D721Med (cell line): ENCODE results near the gene CCDC137.

Experiments
- DNase-seq: peaks from one replicate; pipeline ENCODE4 v3.0.0; 2011; ENCODE audit warnings: low spot score; ENCODE audit not compliant: insufficient read length
- FAIRE-seq: peaks from 2 replicates; lab custom pipeline; 2011; peaks lifted over from hg19 to GRCh38; lab: Jason Lieb, UNC
- TF ChIP-seq, protein P1 (sequence below): IDR thresholded peaks from 2 replicates; pipeline ENCODE4 v1.5.1; 2012; ENCODE audit warnings: mild to moderate bottlenecking, control low read depth; ENCODE audit not compliant: insufficient read depth; ENCODE audit errors: missing control alignments

CCDC137 gene

DNA sequence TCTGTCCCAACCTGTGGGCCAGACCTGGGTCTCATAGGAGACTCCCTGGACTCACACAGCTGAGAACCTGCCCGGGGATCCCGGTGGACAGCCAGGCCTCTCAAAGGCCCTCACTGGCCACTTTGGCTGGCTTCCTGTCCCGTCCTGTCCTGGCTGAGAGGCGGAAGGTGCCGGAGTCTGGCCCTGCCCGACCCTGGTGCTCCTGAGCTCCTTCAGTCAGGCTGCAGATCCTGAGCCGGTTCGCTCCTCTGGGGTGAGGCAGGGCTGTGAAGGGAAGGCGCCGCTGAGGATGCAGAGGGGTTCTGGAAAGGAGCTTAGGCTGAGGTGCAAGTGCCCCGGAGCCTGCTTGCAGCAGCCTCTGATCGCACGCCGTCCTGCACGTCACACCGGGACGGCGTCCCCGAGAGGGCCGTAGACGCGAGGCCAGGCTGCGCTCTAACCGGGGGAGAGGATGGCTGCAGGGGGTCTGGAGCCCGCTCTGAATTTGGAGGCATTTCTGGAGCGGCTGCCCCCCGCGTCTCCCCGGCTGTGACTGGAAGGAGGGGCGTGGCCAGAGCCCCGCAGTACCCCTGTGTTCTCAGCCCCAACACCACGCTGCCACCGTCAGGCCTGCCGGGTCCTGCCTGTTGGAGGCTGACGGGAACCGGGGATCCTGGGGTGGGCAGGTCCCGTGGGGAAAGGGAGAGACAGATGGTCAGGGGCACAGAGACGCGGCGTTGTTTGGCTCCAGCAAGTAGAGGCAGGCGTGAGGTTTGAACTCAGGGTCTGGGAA lies 21.4 kb downstream of the CCDC137 start:
- DNase-seq (no peak), FAIRE-seq (no peak)
- TF ChIP-seq, protein P1, sequence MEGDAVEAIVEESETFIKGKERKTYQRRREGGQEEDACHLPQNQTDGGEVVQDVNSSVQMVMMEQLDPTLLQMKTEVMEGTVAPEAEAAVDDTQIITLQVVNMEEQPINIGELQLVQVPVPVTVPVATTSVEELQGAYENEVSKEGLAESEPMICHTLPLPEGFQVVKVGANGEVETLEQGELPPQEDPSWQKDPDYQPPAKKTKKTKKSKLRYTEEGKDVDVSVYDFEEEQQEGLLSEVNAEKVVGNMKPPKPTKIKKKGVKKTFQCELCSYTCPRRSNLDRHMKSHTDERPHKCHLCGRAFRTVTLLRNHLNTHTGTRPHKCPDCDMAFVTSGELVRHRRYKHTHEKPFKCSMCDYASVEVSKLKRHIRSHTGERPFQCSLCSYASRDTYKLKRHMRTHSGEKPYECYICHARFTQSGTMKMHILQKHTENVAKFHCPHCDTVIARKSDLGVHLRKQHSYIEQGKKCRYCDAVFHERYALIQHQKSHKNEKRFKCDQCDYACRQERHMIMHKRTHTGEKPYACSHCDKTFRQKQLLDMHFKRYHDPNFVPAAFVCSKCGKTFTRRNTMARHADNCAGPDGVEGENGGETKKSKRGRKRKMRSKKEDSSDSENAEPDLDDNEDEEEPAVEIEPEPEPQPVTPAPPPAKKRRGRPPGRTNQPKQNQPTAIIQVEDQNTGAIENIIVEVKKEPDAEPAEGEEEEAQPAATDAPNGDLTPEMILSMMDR = no peak

DNA sequence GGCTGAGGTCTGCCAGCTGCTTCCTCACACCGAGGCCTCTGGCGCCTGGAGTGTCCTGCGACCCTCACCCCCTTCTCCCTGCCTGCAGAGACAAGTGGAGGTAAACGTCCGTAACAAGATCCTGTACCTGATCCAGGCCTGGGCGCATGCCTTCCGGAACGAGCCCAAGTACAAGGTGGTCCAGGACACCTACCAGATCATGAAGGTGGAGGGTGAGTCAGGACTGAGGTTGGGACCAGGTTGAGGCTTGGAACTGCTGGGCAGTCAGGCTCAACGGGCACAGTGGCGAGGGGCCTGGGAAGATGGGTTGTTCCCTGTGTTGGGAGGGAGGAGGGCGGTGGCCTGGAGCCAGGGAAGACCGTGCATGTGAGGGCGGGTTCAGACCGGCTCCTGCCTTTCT lies 22.1 kb downstream of the CCDC137 start:
- DNase-seq = no peak
- TF ChIP-seq, protein P1 = no peak
- no peak for FAIRE-seq

DNA sequence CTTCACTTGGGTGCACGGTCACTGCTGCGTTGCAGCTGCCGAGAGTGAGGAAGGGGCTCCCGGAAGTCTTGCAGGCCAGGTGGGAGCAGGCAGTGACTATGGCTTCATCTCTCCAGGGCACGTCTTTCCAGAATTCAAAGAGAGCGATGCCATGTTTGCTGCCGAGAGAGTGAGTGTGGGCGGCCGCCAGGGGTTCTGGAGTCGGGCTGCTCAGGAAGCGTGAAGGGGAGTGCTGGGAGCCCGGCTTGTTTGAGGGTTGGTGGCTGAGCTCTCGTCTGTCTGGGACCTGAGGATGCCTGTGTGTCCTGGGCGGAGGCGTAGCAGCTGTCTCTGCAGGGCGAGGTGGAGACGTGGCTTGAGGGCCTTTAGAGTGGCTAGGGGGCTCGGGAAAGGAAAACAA lies 23.5 kb downstream of the CCDC137 start:
- FAIRE-seq (no peak), DNase-seq (no peak)
- TF ChIP-seq, protein P1 = no peak

DNA sequence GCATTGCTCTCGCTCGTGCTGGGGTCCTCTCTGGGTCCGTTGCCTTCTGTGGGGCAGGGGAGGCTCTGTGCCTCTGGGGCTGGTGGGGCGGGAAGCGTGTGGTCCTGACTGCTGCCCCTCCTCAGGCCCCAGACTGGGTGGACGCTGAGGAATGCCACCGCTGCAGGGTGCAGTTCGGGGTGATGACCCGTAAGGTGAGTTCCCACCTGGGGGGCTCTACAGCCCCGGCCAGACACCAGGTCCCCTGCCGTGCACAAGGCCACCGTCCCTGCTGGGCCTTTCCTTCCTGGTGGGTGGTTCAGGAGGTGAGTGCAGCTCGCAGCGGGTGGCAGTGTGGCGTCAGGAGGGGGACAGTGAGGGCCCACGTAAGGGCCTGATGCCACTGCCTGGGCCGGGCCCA lies 24.0 kb downstream of the CCDC137 start:
- no peak for DNase-seq
- TF ChIP-seq, protein P1 = no peak
- no peak for FAIRE-seq

DNA sequence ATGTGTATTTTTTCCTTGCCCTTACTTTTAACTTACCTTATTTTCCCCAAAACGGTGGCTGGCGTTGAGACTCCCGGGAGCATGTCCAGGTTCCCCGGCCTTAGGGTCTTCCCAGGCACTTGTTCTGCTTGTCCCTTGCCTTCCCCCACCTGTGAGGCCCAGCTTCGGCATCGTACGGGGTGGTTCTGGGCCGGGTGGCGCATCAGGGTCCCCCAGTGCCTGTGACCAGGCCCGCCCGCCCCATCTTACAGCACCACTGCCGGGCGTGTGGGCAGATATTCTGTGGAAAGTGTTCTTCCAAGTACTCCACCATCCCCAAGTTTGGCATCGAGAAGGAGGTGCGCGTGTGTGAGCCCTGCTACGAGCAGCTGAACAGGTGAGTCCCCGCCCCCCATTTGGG lies 24.7 kb downstream of the CCDC137 start:
- FAIRE-seq = no peak
- TF ChIP-seq, protein P1 = no peak

DNA sequence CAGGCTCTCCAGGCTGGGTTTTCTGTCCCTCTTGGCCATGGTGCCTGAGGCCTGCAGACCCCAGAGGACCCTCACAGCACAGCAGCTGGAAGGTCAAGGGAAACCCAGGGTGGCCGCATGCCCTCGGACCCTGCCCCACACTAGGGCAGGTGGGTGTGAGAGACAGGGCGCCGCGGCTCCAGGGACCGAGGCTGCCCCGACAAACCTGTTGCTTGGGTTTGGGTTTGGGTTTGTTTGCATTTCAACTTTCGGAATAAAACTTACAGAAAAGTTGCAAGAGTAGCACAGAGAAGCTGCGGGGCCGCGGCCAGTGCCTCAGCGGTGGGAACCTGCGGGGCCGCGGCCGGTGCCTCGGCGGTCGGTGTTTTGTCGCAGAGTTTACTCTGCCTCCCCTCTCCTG lies 25.1 kb downstream of the CCDC137 start:
- no peak for FAIRE-seq
- TF ChIP-seq, protein P1 = no peak
- DNase-seq = no peak

More for the DNA sequence above, 24.7 kb downstream of the CCDC137 start:
- no peak for DNase-seq

DNA sequence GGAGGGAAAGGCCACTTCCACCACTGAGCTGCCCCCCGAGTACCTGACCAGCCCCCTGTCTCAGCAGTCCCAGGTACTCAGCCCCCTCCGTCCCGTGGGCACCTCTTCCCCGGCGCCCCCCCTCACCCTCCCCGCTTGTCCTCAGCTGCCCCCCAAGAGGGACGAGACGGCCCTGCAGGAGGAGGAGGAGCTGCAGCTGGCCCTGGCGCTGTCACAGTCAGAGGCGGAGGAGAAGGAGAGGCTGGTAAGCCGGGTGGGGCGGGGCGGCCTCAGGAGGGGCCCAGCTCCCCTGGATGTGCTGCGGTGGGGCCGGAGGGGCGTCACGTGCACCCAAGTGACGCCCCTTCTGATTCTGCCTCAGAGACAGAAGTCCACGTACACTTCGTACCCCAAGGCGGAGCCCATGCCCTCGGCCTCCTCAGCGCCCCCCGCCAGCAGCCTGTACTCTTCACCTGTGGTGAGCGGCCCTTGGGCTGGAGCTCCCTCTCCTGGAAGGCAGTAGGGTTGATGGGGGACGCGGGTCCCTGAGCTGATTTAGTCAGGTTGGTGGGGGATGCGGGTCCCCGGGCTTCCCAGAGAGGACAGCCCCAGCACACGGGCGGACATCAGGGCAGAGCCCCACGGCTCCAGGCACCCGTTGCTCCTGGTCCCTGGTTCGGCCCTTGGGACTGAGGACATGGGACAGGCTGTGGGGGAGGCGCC lies 27.1 kb downstream of the CCDC137 start:
- TF ChIP-seq, protein P1 = peak; percentile 24
- FAIRE-seq (no peak), DNase-seq (no peak)
